SK-N-SH (cell line): ENCODE results near the gene SEPTIN14. TPM values are rescaled to one million over a fixed set of nuclear protein-coding genes. Genes with fewer than 3 reads are reported as not detected.

Experiments used
- CTCF ChIA-PET: fragments of 300-600, 350-600 bp; formaldehyde crosslinking; extraction: SDS; loops from one replicate; lab custom pipeline; 2021; lab: Yijun Ruan, JAX
- POLR2A ChIA-PET: fragments of 350-600 bp; sonication (Branson Sonifier 250); formaldehyde crosslinking; extraction: SDS; loops from one replicate; lab custom pipeline; 2020; ENCODE audit warnings: antibody characterized with exemption, inconsistent platforms; lab: Yijun Ruan, JAX
- DNase-seq: peaks from one replicate; pipeline ENCODE4 v3.0.0; 2012
- H2AFZ ChIP-seq: fragments of 200-600 bp; sonication (generic); 2 replicates; pipeline ENCODE4 v1.8.1; 2016; ENCODE audit warnings: antibody characterized with exemption, mild to moderate bottlenecking, low read depth
- H3F3A ChIP-seq: fragments of 200-600 bp; sonication (generic); replicated peaks from 2 replicates; pipeline ENCODE3; 2016; ENCODE audit warnings: antibody characterized with exemption, mild to moderate bottlenecking; ENCODE audit not compliant: insufficient read depth
- H3K27ac ChIP-seq, 2 experiments: fragments of 200-500 bp in 1 of 2; fragments of 200-600 bp in 1 of 2; sonication (Bioruptor generic) in 1 of 2; sonication (generic), shearing (Covaris generic) in 1 of 2; 2 replicates each; pipeline versions ENCODE4 v1.5.1 to v1.6.1; 2014 to 2016; ENCODE audit warnings: low read depth in 2 of 2, inconsistent platforms in 1 of 2, low read length in 1 of 2, mild to moderate bottlenecking in 1 of 2, mixed read lengths in 1 of 2
- H3K27me3 ChIP-seq: fragments of 200-600 bp; sonication (generic), shearing (Covaris generic); 2 replicates; pipeline ENCODE4 v1.6.1; 2016; ENCODE audit warnings: mixed run types; ENCODE audit not compliant: insufficient read depth
- H3K36me3 ChIP-seq, 2 experiments: fragments of 200-500 bp in 1 of 2; fragments of 200-600 bp in 1 of 2; sonication (Bioruptor generic) in 1 of 2; sonication (generic) in 1 of 2; replicated peaks in 1 of 2; 2 replicates each; pipeline versions ENCODE3 to v1.5.1; 2014 to 2016; ENCODE audit warnings: low read length in 1 of 2, mild to moderate bottlenecking in 1 of 2; ENCODE audit not compliant: insufficient read depth in 2 of 2, control insufficient read depth in 1 of 2
- H3K4me1 ChIP-seq, 2 experiments: fragments of 200-500 bp in 1 of 2; fragments of 200-600 bp in 1 of 2; sonication (Bioruptor generic) in 1 of 2; sonication (generic), shearing (Covaris generic) in 1 of 2; 2 replicates each; pipeline versions ENCODE4 v1.5.1 to v1.6.1; 2014 to 2016; ENCODE audit warnings: low read depth in 1 of 2, low read length in 1 of 2, mixed run types in 1 of 2; ENCODE audit not compliant: insufficient read depth in 2 of 2, control insufficient read depth in 1 of 2
- H3K4me2 ChIP-seq: fragments of 200-600 bp; sonication (generic), shearing (Covaris generic); 2 replicates; pipeline ENCODE4 v1.6.1; 2017; ENCODE audit warnings: mixed run types
- H3K4me3 ChIP-seq, 2 experiments: fragments of 200-500 bp in 1 of 2; fragments of 200-600 bp in 1 of 2; sonication (Bioruptor generic) in 1 of 2; sonication (generic), shearing (Covaris generic) in 1 of 2; 2 replicates each; pipeline versions ENCODE4 v1.5.1 to v1.8.1; 2014 to 2016; ENCODE audit warnings: low read depth in 2 of 2, inconsistent platforms in 1 of 2, low read length in 1 of 2, mild to moderate bottlenecking in 1 of 2, mixed read lengths in 1 of 2, moderate library complexity in 1 of 2
- H3K79me2 ChIP-seq: fragments of 200-600 bp; sonication (generic); 2 replicates; pipeline ENCODE4 v1.8.1; 2017; ENCODE audit warnings: mild to moderate bottlenecking; ENCODE audit not compliant: insufficient read depth
- H3K9ac ChIP-seq: fragments of 200-600 bp; sonication (generic); 2 replicates; pipeline ENCODE4 v1.6.1; 2017; ENCODE audit warnings: mixed run types
- H3K9me2 ChIP-seq: fragments of 200-600 bp; sonication (generic); 2 replicates; pipeline ENCODE4 v1.6.1; 2017; ENCODE audit warnings: mixed run types
- H3K9me3 ChIP-seq: fragments of 200-600 bp; sonication (generic); 2 replicates; pipeline ENCODE4 v1.6.1; 2017; ENCODE audit warnings: mixed run types, mild to moderate bottlenecking, moderate library complexity
- H4K20me1 ChIP-seq: fragments of 200-600 bp; sonication (generic); 2 replicates; pipeline ENCODE4 v1.6.1; 2017; ENCODE audit warnings: mild to moderate bottlenecking, mixed run types; ENCODE audit not compliant: insufficient read depth
- CHD2 ChIP-seq: fragments of 150-350 bp; IDR thresholded peaks from 2 replicates; pipeline ENCODE4 v1.6.1; 2018; ENCODE audit warnings: low read length; ENCODE audit not compliant: partially characterized antibody
- CTCF ChIP-seq: fragments of 200-600 bp; sonication (generic); IDR thresholded peaks from 2 replicates; pipeline ENCODE4 v1.6.1; 2017; ENCODE audit warnings: antibody characterized with exemption, mild to moderate bottlenecking, moderate library complexity
- EP300 ChIP-seq, 2 experiments: IDR thresholded peaks; 2 replicates each; pipeline versions ENCODE4 v1.4.0 to v1.6.1; 2012; ENCODE audit warnings: borderline replicate concordance in 1 of 2, low read depth in 1 of 2, low read length in 1 of 2
- NFIC ChIP-seq: IDR thresholded peaks from 2 replicates; pipeline ENCODE4 v1.4.0; 2012; ENCODE audit warnings: borderline replicate concordance
- RXRA ChIP-seq: IDR thresholded peaks from 2 replicates; pipeline ENCODE4 v1.4.0; 2012; ENCODE audit warnings: low read depth, mild to moderate bottlenecking, borderline replicate concordance
- SIN3A ChIP-seq: IDR thresholded peaks from 2 replicates; pipeline ENCODE4 v1.6.1; 2012; ENCODE audit warnings: low read depth, mild to moderate bottlenecking, low read length, moderate library complexity, borderline replicate concordance
- TAF1 ChIP-seq: IDR thresholded peaks from 2 replicates; pipeline ENCODE4 v1.6.1; 2012; ENCODE audit warnings: low read depth, mild to moderate bottlenecking, low read length, moderate library complexity, borderline replicate concordance
- TCF12 ChIP-seq: IDR thresholded peaks from 2 replicates; pipeline ENCODE4 v1.4.0; 2012
- USF1 ChIP-seq: IDR thresholded peaks from 2 replicates; pipeline ENCODE4 v1.4.0; 2012; ENCODE audit warnings: low read depth, borderline replicate concordance
- WGBS: methylation state at CpG from one replicate; pipeline ENCODE4 v1.1.6; 2017; ENCODE audit warnings: low lambda C conversion rate; 5-methylcytosine and 5-hydroxymethylcytosine counted together
- polyA plus RNA-seq, 3 experiments: library from polyadenylated mRNA; depleted of rRNA; stranded (reverse); fragments of >200 nt; gene quantifications; 2 replicates each; pipeline ENCODE4 v1.2.3, GENCODE V29; 2012

Gene SEPTIN14
- polyA plus RNA-seq, 1 of the 3 experiments (the other 2 are of a cell fraction) = not detected

- ChIA-PET CTCF (no interaction called here), POLR2A (no interaction called here)
- no peak for TF ChIP-seq SIN3A
- TF ChIP-seq NFIC = no peak
- TF ChIP-seq TCF12 = no peak
- no peak for TF ChIP-seq USF1
- WGBS = 4% methylated on average over 2 of the region's 2 CpGs
- no peaks in the 10 kb centered on the region for H3F3A ChIP-seq
- H3K27me3 ChIP-seq = peaks cover 15% of the 10 kb centered on the region; the same call in 1 of the 2 replicates
- H3K9me3 ChIP-seq = no peaks in the 10 kb centered on the region
- H3K4me2 ChIP-seq = no peak overlapping the region
- no peak overlapping the region for H2AFZ ChIP-seq
- H3K27ac ChIP-seq = no peak overlapping the region
- H4K20me1 ChIP-seq = no peaks in the 10 kb centered on the region
- H3K4me3 ChIP-seq = no peak overlapping the region
- no peaks in the 10 kb centered on the region for H3K4me1 ChIP-seq
- H3K9ac ChIP-seq = no peak overlapping the region
- no peaks in the 10 kb centered on the region for H3K9me2 ChIP-seq
- DNase-seq = no peak
- no peaks in the 10 kb centered on the region for H3K79me2 ChIP-seq
- no peaks in the 10 kb centered on the region for H3K36me3 ChIP-seq
Observed at GRCh38 chr7:55778631-55779030, 83.9 kb downstream of the SEPTIN14 start.

DNA sequence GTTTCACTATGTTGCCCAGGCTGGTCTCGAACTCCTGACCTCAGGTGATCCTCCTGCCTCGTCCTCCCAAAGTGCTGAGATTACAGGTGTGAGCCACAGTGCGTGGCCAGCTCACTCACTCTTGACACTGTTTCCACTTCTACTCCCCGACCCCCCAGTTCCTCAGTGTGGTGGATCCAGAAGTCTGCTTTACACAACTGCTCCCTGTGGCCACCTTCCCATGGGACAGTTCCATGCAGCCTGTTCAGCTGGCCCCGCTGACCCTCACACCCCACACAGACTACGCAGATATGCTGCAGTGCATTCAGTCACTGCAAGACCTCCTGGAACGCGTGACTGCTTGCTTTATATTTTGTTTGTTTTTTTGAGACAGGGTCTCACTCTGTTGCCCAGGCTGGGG lies 86.4 kb downstream of the SEPTIN14 start:
- no peak overlapping the region for H3K9ac ChIP-seq
- TF ChIP-seq CHD2 (no peak), EP300 (IDR thresholded peaks at IDR 0.05; ENCODE audit: borderline replicate concordance in 1 of 2, low read depth in 1 of 2, low read length in 1 of 2) (no peak), USF1 (no peak), RXRA (no peak), NFIC (no peak), CTCF (no peak), TAF1 (no peak)
- no peak for DNase-seq
- H3K4me2 ChIP-seq = no peak overlapping the region
- H3K27ac ChIP-seq = no peak overlapping the region
- peaks cover 10% of the 10 kb centered on the region; the same call in 1 of the 2 replicates for H3K27me3 ChIP-seq
- no peaks in the 10 kb centered on the region for H3F3A ChIP-seq
- no peaks in the 10 kb centered on the region for H4K20me1 ChIP-seq
- no peaks in the 10 kb centered on the region for H3K9me3 ChIP-seq
- POLR2A ChIA-PET = no interaction called here
- WGBS = 44% methylated on average over 8 of the region's 8 CpGs
- H3K9me2 ChIP-seq = no peaks in the 10 kb centered on the region
- no peaks in the 10 kb centered on the region for H3K4me1 ChIP-seq
- no peak overlapping the region for H2AFZ ChIP-seq
- CTCF ChIA-PET = no interaction called here
- H3K36me3 ChIP-seq = no peaks in the 10 kb centered on the region
- no peak overlapping the region for H3K4me3 ChIP-seq
- no peaks in the 10 kb centered on the region for H3K79me2 ChIP-seq
